ENCODE measurements around the gene AKAP10. TPM values are rescaled to one million over a fixed set of nuclear protein-coding genes. Genes with fewer than 3 reads are reported as not detected.
"Not testable (repeated sequence)": the region's sequence is repeated elsewhere in the genome, so short reads cannot be mapped to it uniquely, and the experiment has no call there.

Gene AKAP10
- polyA plus RNA-seq (ENCODE audit: insufficient read length): 29.7 TPM
- long read RNA-seq, donor 1, full-length matches to known transcripts: 2 of 2 reads
- long read RNA-seq, donor 1, partial matches to known transcripts: 0 of 2 reads
- long read RNA-seq, donor 1, other reads (novel, unspliced or antisense): 0 of 2 reads
- long read RNA-seq, donor 2, full-length matches to known transcripts: 1 of 1 reads
- long read RNA-seq, donor 2, partial matches to known transcripts: 0 of 1 reads
- long read RNA-seq, donor 2, other reads (novel, unspliced or antisense): 0 of 1 reads
- long read RNA-seq, donor 3, full-length matches to known transcripts: 2 of 2 reads
- long read RNA-seq, donor 3, partial matches to known transcripts: 0 of 2 reads
- long read RNA-seq, donor 3, other reads (novel, unspliced or antisense): 0 of 2 reads
- long read RNA-seq, donor 4: 0 reads
- long read RNA-seq, donor 5, full-length matches to known transcripts: 1 of 1 reads
- long read RNA-seq, donor 5, partial matches to known transcripts: 0 of 1 reads
- long read RNA-seq, donor 5, other reads (novel, unspliced or antisense): 0 of 1 reads
- long read RNA-seq, donor 6, full-length matches to known transcripts: 1 of 1 reads
- long read RNA-seq, donor 6, partial matches to known transcripts: 0 of 1 reads
- long read RNA-seq, donor 6, other reads (novel, unspliced or antisense): 0 of 1 reads
- long read RNA-seq, donor 7, full-length matches to known transcripts: 6 of 6 reads
- long read RNA-seq, donor 7, partial matches to known transcripts: 0 of 6 reads
- long read RNA-seq, donor 7, other reads (novel, unspliced or antisense): 0 of 6 reads
- long read RNA-seq, donor 8, full-length matches to known transcripts: 2 of 2 reads
- long read RNA-seq, donor 8, partial matches to known transcripts: 0 of 2 reads
- long read RNA-seq, donor 8, other reads (novel, unspliced or antisense): 0 of 2 reads

- peak; percentile 89 for DNase-seq
Observed at GRCh38 chr17:19977293-19978208, at the start of gene AKAP10. Gene AKAP10 (minus strand): TSS chr17:19977828. CDS start chr17:19977679, 149 bp downstream.

- DNase-seq: no peak
Observed at GRCh38 chr17:20026960-20027359, 49.3 kb upstream of the AKAP10 start.

GRCh38 chr17:20022701-20023100, 45.1 kb upstream of the AKAP10 start:
- DNase-seq: no peak

- not testable (repeated sequence) for DNase-seq
Observed at GRCh38 chr17:20016475-20016992, 38.9 kb upstream of the AKAP10 start.

- no peak for DNase-seq
Observed at GRCh38 chr17:20012017-20012536, 34.4 kb upstream of the AKAP10 start.

GRCh38 chr17:20010936-20011335, 33.3 kb upstream of the AKAP10 start:
- DNase-seq: no peak

- peak; percentile 35 for DNase-seq
Observed at GRCh38 chr17:20010099-20010863, 32.7 kb upstream of the AKAP10 start.

- DNase-seq: peak; percentile 82
Observed at GRCh38 chr17:20009302-20010098, 31.9 kb upstream of the AKAP10 start, which contains the start of gene SPECC1. Gene SPECC1 (plus strand): TSS chr17:20009359. CDS start chr17:20096652, 87,293 bp downstream.

- no peak for DNase-seq
Observed at GRCh38 chr17:20009052-20009301, 31.3 kb upstream of the AKAP10 start.

GRCh38 chr17:20008242-20009051, 30.8 kb upstream of the AKAP10 start:
- no peak for DNase-seq

GRCh38 chr17:19996502-19996901, 18.9 kb upstream of the AKAP10 start:
- DNase-seq: no peak

- no peak for DNase-seq
Observed at GRCh38 chr17:19996086-19996485, 18.5 kb upstream of the AKAP10 start.

GRCh38 chr17:19992803-19993713, 15.4 kb upstream of the AKAP10 start:
- DNase-seq: peak; percentile 91

- DNase-seq: no peak
Observed at GRCh38 chr17:19991252-19991885, 13.7 kb upstream of the AKAP10 start.

- DNase-seq: no peak
Observed at GRCh38 chr17:19987897-19988296, 10.3 kb upstream of the AKAP10 start.

- no peak for DNase-seq
Observed at GRCh38 chr17:19986941-19987861, 9.6 kb upstream of the AKAP10 start.

Data from left kidney (tissue), 8 donors.